HG02798 (cell line): ENCODE results near the gene FXYD5.

Experiments
- ATAC-seq: cut with Tn5 transposase; IDR thresholded peaks from one replicate; pipeline ENCODE4 v1.9.1; 2021; ENCODE audit warnings: mild to moderate bottlenecking; ENCODE audit not compliant: unreplicated experiment, poor library complexity

FXYD5 gene

GRCh38 chr19:35153701-35154524 is 622 bp upstream of the FXYD5 start:
- peak; percentile 44 for ATAC-seq

- ATAC-seq, result no peak
These were observed 906 bp downstream of the FXYD5 start for GRCh38 chr19:35155441-35155840.

- ATAC-seq, result no peak
These were observed 1.6 kb downstream of the FXYD5 start for GRCh38 chr19:35155981-35156672.

- no peak for ATAC-seq
These were observed 2.1 kb downstream of the FXYD5 start for GRCh38 chr19:35156673-35157014.

- ATAC-seq, result no peak
These were observed 2.9 kb downstream of the FXYD5 start for GRCh38 chr19:35157431-35157830.

- no peak for ATAC-seq
These were observed 5.1 kb downstream of the FXYD5 start for GRCh38 chr19:35159606-35160005.

- no peak for ATAC-seq
These were observed 6.3 kb downstream of the FXYD5 start for GRCh38 chr19:35160629-35161433.

- no peak for ATAC-seq
These were observed 6.9 kb downstream of the FXYD5 start for GRCh38 chr19:35161434-35161743.

- no peak for ATAC-seq
These were observed 8.2 kb downstream of the FXYD5 start for GRCh38 chr19:35162471-35163326.

GRCh38 chr19:35164418-35164817 is 9.9 kb downstream of the FXYD5 start:
- no peak for ATAC-seq

- ATAC-seq, result no peak
These were observed 10.9 kb downstream of the FXYD5 start for GRCh38 chr19:35165200-35166058.

GRCh38 chr19:35166100-35167063 is 11.8 kb downstream of the FXYD5 start:
- ATAC-seq, result no peak

GRCh38 chr19:35167251-35168119 is 12.9 kb downstream of the FXYD5 start:
- no peak for ATAC-seq

- no peak for ATAC-seq
These were observed 13.7 kb downstream of the FXYD5 start for GRCh38 chr19:35168196-35168595.

- no peak for ATAC-seq
These were observed 14.9 kb downstream of the FXYD5 start for GRCh38 chr19:35169221-35169995.

- ATAC-seq, result no peak
These were observed 16.0 kb downstream of the FXYD5 start for GRCh38 chr19:35170359-35171061.
